ENCODE measurements around the gene LRIG3. TPM values are rescaled to one million over a fixed set of nuclear protein-coding genes. Genes with fewer than 3 reads are reported as not detected.
"Not testable (repeated sequence)": the region's sequence is repeated elsewhere in the genome, so short reads cannot be mapped to it uniquely, and the experiment has no call there.

Gene LRIG3
- total and polyA plus RNA-seq, 4 donors: 2.9 to 17.0 (median 10.7) TPM

DNA sequence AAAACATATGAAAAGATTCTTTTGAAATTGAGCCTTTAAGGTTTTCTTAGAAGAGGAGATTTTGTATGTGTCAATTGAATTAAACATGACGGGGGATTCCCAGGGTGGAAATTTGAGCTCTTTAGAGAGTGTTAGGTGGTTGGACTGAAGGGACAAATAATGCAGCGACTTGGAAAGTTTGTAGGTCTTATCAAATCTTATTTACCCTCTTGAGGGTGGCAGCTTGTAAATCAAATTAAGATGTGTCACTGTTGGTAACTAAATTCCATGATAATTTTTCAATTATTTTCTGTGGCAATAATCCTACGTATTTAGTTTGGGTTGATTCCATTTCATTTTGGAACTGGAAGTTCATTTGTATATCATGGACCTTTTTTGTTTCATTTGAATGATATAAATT, 33.7 kb upstream of the LRIG3 start:
- no peak overlapping the region for H3K9ac ChIP-seq (ENCODE audit: low read depth in 1 of 2, low read length in 2 of 2)

DNA sequence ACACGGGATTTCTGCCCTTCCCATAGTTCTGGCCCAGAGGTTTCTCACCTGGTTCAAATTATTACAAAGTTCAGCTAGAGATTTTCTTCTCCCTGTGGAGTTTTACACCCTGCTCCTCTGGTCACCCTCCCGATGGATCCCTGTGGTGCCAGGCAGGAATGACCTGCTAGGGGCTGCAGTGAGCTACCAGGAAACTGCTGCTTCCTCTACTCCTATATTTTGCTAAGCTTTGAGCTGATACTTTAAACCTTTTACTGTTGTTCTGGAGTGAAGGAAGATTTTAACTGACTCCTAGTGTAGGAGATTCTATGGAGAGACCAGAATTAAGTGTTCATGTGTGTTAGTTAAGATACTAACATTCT, 30.4 kb upstream of the LRIG3 start:
- Histone ChIP-seq H3K4me3 (ENCODE audit: low read depth in 1 of 3, low read length in 3 of 3) (no peak overlapping the region), H3K36me3 (ENCODE audit: control insufficient read depth in 4 of 4, insufficient read depth in 3 of 4, low read depth in 1 of 4, low read length in 3 of 4) (no peaks in the 10 kb centered on the region), H3K27me3 (ENCODE audit: control insufficient read depth in 4 of 4, insufficient read depth in 4 of 4, low read length in 3 of 4) (no peaks in the 10 kb centered on the region), H3K9ac (ENCODE audit: low read depth in 1 of 2, low read length in 2 of 2) (no peak overlapping the region), H3K27ac (ENCODE audit: low read depth in 1 of 2, low read length in 2 of 2) (no peak overlapping the region), H3K4me1 (ENCODE audit: control insufficient read depth in 4 of 4, insufficient read depth in 4 of 4, low read length in 3 of 4) (no peaks in the 10 kb centered on the region), H3K9me3 (ENCODE audit: control insufficient read depth in 4 of 4, low read length in 3 of 4) (no peaks in the 10 kb centered on the region)
- no peak for TF ChIP-seq EGR1 (IDR thresholded peaks at IDR 0.05; ENCODE audit: low read depth in 2 of 2)
- TF ChIP-seq FOXA1 (IDR thresholded peaks at IDR 0.05): no peak
- no peak for TF ChIP-seq TAF1 (conservative IDR thresholded peaks at IDR 0.05)
- no peak for TF ChIP-seq FOXA2 (IDR thresholded peaks at IDR 0.05)
- TF ChIP-seq GABPA (IDR thresholded peaks at IDR 0.05 in 1 of 2, conservative IDR thresholded peaks at IDR 0.05 in 1 of 2): no peak
- TF ChIP-seq, protein P1, sequence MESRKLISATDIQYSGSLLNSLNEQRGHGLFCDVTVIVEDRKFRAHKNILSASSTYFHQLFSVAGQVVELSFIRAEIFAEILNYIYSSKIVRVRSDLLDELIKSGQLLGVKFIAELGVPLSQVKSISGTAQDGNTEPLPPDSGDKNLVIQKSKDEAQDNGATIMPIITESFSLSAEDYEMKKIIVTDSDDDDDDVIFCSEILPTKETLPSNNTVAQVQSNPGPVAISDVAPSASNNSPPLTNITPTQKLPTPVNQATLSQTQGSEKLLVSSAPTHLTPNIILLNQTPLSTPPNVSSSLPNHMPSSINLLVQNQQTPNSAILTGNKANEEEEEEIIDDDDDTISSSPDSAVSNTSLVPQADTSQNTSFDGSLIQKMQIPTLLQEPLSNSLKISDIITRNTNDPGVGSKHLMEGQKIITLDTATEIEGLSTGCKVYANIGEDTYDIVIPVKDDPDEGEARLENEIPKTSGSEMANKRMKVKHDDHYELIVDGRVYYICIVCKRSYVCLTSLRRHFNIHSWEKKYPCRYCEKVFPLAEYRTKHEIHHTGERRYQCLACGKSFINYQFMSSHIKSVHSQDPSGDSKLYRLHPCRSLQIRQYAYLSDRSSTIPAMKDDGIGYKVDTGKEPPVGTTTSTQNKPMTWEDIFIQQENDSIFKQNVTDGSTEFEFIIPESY (IDR thresholded peaks at IDR 0.05): no peak
- TF ChIP-seq HNF4G (IDR thresholded peaks at IDR 0.05): no peak
- TF ChIP-seq, protein P2, sequence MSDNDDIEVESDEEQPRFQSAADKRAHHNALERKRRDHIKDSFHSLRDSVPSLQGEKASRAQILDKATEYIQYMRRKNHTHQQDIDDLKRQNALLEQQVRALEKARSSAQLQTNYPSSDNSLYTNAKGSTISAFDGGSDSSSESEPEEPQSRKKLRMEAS (IDR thresholded peaks at IDR 0.05): no peak
- WGBS: 55% methylated on average over 2 of the region's 2 CpGs
- no peak for DNase-seq (ENCODE audit: low spot score)

More for the DNA sequence above, 33.7 kb upstream of the LRIG3 start:
- no peak for DNase-seq (ENCODE audit: low spot score)
- H3K4me3 ChIP-seq (ENCODE audit: low read depth in 1 of 3, low read length in 3 of 3): no peak overlapping the region
- H3K27ac ChIP-seq (ENCODE audit: low read depth in 1 of 2, low read length in 2 of 2): no peak overlapping the region
- no peaks in the 10 kb centered on the region for H3K36me3 ChIP-seq (ENCODE audit: control insufficient read depth in 4 of 4, insufficient read depth in 3 of 4, low read depth in 1 of 4, low read length in 3 of 4)
- TF ChIP-seq, protein P3, sequence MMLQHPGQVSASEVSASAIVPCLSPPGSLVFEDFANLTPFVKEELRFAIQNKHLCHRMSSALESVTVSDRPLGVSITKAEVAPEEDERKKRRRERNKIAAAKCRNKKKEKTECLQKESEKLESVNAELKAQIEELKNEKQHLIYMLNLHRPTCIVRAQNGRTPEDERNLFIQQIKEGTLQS (IDR thresholded peaks at IDR 0.05): no peak
- TF ChIP-seq GABPA (IDR thresholded peaks at IDR 0.05 in 1 of 2, conservative IDR thresholded peaks at IDR 0.05 in 1 of 2) (no peak), HNF4A (conservative IDR thresholded peaks at IDR 0.05) (no peak), FOXA2 (IDR thresholded peaks at IDR 0.05) (no peak), EGR1 (IDR thresholded peaks at IDR 0.05; ENCODE audit: low read depth in 2 of 2) (no peak), RXRA (IDR thresholded peaks at IDR 0.05) (no peak), HNF4G (IDR thresholded peaks at IDR 0.05) (no peak), JUND (IDR thresholded peaks at IDR 0.05) (no peak), SP1 (IDR thresholded peaks at IDR 0.05) (no peak), YY1 (IDR thresholded peaks at IDR 0.05) (no peak)
- TF ChIP-seq, protein P1 (IDR thresholded peaks at IDR 0.05): no peak
- TF ChIP-seq, protein P4, sequence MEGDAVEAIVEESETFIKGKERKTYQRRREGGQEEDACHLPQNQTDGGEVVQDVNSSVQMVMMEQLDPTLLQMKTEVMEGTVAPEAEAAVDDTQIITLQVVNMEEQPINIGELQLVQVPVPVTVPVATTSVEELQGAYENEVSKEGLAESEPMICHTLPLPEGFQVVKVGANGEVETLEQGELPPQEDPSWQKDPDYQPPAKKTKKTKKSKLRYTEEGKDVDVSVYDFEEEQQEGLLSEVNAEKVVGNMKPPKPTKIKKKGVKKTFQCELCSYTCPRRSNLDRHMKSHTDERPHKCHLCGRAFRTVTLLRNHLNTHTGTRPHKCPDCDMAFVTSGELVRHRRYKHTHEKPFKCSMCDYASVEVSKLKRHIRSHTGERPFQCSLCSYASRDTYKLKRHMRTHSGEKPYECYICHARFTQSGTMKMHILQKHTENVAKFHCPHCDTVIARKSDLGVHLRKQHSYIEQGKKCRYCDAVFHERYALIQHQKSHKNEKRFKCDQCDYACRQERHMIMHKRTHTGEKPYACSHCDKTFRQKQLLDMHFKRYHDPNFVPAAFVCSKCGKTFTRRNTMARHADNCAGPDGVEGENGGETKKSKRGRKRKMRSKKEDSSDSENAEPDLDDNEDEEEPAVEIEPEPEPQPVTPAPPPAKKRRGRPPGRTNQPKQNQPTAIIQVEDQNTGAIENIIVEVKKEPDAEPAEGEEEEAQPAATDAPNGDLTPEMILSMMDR (IDR thresholded peaks at IDR 0.05; ENCODE audit: low read depth, low read length, missing input control): no peak
- no peaks in the 10 kb centered on the region for H3K27me3 ChIP-seq (ENCODE audit: control insufficient read depth in 4 of 4, insufficient read depth in 4 of 4, low read length in 3 of 4)
- H3K4me1 ChIP-seq (ENCODE audit: control insufficient read depth in 4 of 4, insufficient read depth in 4 of 4, low read length in 3 of 4): no peaks in the 10 kb centered on the region
- H3K9me3 ChIP-seq (ENCODE audit: control insufficient read depth in 4 of 4, low read length in 3 of 4): no peaks in the 10 kb centered on the region
- WGBS: 81% methylated on average over 3 of the region's 3 CpGs

DNA sequence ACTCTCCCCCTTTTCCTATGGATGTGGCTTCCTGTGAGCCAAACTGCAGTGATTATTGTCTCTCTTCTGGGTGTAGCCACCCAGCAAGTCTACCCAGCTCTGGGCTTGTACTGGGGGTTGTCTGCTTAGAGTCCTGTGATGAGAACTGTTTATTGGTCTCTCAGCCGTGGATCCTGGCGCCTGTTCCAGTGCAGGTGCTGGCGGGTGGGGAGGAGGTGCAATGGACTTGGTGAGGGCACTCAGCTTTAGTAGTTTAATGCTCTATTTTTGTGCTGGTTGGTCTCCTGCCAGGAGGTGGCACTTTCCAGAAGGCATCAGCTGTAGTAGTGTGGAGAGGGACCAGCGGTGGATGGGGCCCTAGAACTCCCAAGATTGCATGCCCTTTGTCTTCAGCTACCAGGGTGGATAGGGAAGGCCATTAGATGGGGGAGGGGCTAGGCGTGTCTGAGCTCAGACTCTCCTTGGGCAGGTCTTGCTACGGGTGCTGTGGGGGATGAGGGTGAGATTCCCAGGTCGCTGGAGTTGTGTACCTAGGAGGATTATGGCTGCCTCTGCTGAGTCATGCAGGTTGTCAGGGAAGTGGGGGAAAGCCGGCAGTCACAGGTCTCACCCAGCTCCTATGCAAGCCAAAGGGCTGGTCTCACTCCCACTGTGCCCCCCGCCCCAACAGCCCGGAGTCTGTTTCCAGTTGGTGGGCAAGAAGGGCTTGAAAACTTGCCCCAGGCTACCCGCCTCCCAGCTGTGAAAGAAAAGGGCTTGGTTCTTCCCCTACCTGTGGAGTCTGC, 29.8 kb upstream of the LRIG3 start:
- not testable (repeated sequence) for H3K9ac ChIP-seq (ENCODE audit: low read depth in 1 of 2, low read length in 2 of 2); DNase-seq (ENCODE audit: low spot score); H3K4me1 ChIP-seq (ENCODE audit: control insufficient read depth in 4 of 4, insufficient read depth in 4 of 4, low read length in 3 of 4); H3K27me3 ChIP-seq (ENCODE audit: control insufficient read depth in 4 of 4, insufficient read depth in 4 of 4, low read length in 3 of 4); H3K4me3 ChIP-seq (ENCODE audit: low read depth in 1 of 3, low read length in 3 of 3); H3K36me3 ChIP-seq (ENCODE audit: control insufficient read depth in 4 of 4, insufficient read depth in 3 of 4, low read depth in 1 of 4, low read length in 3 of 4); H3K9me3 ChIP-seq (ENCODE audit: control insufficient read depth in 4 of 4, low read length in 3 of 4); H3K27ac ChIP-seq (ENCODE audit: low read depth in 1 of 2, low read length in 2 of 2)
- WGBS: 83% methylated on average over 11 of the region's 11 CpGs

Measured in liver (tissue), 9 donors.